GDM1 (cell line): ENCODE measurements around the gene ENAM.
A peak's percentile ranks its signal among the peaks of the same experiment; 100 is the strongest.
"Not testable (repeated sequence)": the region's sequence is repeated elsewhere in the genome, so short reads cannot be mapped to it uniquely, and the experiment has no call there.

ENCODE experiments used
- DNase-seq: peaks from one replicate; lab custom pipeline; 2025; lab: John Stamatoyannopoulos, UW

ENAM gene

GRCh38 chr4:70680934-70681333 is 52.4 kb downstream of the ENAM start:
- no peak for DNase-seq

GRCh38 chr4:70681704-70682103 is 53.2 kb downstream of the ENAM start:
- no peak for DNase-seq

GRCh38 chr4:70682142-70682541 is 53.6 kb downstream of the ENAM start:
- DNase-seq: not testable (repeated sequence)

- DNase-seq: no peak
Measured at GRCh38 chr4:70687392-70687791, 58.8 kb downstream of the ENAM start.

- peak; percentile 93 for DNase-seq
Measured at GRCh38 chr4:70687821-70688794, 59.6 kb downstream of the ENAM start, which contains the start of gene UTP3. TSS of gene UTP3 (plus strand) at chr4:70688532. CDS start at chr4:70688678, 146 bp downstream.

GRCh38 chr4:70688795-70689231 is 60.3 kb downstream of the ENAM start:
- DNase-seq: no peak

GRCh38 chr4:70691661-70692060 is 63.1 kb downstream of the ENAM start:
- DNase-seq: no peak

GRCh38 chr4:70694633-70695032 is 66.1 kb downstream of the ENAM start:
- not testable (repeated sequence) for DNase-seq
